NCI-H146 treated with DMSO at 0.1 percent for 48 hours (cell line): Measurements from ENCODE around the gene MKS1.

ENCODE experiments used
- DNase-seq: peaks from one replicate; lab custom pipeline; 2025; ENCODE audit not compliant: unreplicated experiment; lab: John Stamatoyannopoulos, UW

MKS1 gene

DNA sequence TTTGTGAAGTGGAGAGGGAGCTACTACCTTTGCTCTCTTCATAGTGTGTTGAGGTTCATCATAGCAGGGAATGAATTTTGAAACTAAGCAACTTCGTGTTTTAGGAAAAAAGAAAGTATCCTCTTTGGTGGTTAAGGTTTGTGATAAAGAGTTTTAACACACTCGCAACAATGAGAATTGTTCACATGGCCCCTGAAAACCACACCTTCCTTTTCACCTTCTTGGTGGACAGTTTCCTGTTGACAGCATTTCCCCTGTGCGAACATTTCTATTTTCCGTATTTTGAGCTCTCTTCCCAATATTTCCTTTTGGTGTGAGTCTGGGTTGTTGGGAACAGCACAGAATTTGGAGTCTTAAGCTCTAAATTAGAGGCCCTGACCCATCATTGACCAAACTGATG is 48.4 kb downstream of the MKS1 start:
- DNase-seq: no peak

DNA sequence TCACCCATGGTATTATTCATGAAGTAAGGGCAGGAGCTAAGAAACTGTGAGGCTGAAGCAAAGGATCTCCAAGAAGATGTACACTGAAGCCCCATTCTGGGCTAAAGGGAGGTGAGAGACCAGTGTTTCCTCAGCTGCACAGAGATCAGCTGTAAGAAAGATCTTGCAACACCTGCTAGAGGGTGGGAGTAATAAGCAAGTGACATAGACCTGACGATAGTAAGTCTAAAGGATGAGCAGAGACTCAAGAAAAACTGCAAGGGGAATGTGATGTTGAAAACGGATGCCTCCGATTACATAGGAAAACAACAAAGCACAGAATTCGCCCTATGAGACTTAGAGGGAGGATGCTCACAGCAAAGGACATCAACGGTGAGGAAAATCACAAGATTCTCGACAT is 52.4 kb downstream of the MKS1 start, which contains the start of gene OR4D2:
Gene OR4D2, plus strand, starts transcription at position 301 of the 400 bp plus-strand sequence. CDS start 2,674 bp downstream, outside the sequence.
- no peak for DNase-seq

DNA sequence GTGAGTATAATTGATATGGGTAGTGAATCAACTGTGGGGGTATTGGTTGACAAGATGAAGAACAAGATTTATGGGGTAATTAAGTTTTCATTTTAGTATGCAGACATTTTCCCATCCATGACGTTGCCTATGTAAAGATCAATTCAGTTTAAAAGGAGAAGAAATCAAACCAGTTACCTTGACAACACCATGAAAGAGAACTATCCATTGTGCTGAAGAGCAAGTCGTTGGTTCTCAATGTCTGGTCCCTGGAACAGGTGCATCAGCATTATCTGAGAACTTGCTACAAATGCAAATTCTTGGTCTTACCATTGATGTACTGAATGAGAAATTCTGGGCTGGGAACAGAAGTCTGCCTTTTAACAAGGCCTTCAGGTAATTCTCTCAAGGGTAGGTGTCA is 53.1 kb downstream of the MKS1 start:
- no peak for DNase-seq

DNA sequence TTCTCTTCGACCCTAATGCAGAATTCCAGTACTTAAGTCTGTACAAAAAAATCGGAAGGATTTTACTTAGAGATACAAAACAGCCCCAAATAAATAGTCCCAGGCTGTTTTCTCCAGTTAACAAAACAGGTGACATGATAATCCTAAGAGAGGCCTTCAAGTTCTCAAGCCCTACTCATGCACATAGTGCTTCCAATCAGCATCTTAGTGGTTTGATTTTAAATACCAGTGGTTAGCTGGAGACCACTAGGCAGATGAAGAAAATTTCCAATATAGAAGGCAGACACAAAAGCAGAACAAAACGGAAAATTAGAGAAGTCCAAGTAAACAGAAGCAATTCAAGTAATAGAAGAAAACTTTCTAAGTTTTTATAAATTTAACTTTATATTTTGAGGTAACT is 57.5 kb downstream of the MKS1 start:
- DNase-seq: no peak

DNA sequence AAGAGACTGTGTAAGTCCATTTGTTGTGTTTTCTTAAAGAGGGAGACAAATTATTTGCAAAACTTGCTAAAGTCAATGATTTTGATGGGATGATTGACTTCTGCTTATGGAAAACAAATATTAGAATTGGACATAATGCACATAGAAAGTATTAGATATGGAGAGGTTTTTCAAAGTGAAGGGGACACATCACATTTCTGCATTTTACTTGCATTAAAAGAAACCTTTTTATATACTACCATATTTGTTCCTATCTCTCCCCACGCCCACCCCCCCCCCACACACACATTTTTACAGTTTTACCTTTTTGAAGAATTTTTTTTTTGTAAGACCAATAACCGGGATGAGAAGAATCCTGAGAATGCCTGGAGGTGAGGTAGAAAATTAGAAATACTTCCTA is 60.9 kb downstream of the MKS1 start:
- no peak for DNase-seq

DNA sequence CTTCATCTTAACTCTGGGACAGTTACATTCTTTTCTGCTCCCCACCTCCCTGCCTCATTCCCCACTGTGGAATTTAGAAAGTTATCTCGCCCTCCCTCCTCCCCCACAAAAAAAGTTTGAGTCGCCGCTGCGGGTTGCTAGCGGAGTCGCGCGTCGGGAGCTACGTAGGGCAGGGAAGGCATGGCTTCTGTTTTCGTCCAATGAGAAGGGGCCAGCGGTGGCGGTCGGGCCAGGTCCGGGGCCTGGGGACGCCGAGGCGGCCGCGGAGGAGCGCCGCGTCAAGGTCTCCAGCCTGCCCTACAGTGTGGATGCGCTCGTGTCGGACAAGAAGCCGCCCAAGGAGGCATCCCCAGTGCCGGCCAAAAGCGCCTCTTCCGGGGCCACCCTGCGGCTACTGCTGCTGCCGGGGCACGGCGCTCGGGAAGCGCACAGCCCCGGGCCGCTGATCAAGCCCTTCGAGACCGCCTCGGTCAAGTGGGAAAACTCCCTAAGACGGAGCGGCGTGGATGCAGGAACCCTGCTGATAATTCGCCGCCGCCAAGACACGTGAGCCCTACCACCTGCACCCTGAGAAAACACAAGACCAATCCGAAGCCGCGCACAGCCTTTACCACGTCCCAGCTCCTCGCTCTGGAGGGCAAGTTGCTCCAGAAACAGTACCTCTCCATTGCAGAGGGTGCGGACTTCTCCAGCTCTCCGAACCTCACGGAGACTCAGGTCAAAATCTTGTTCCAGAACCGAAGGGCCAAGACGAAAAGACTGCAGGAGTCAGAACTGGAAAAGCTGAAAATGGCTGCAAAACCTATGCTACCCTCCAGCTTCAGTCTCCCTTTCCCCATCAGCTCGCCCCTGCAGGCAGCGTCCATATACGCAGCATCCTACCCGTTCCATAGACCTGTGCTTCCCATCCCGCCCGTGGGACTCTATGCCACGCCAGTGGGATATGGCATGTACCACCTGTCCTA is 61.9 kb downstream of the MKS1 start:
- DNase-seq: no peak
